Middle frontal gyrus (tissue), 1 donor: ENCODE data around the gene FOXRED1.
"Not testable (repeated sequence)": the region's sequence is repeated elsewhere in the genome, so short reads cannot be mapped to it uniquely, and the experiment has no call there.

Source experiments
- DNase-seq: peaks from one replicate; pipeline ENCODE4 v3.0.0-alpha.2; 2015; ENCODE audit warnings: low spot score; ENCODE audit errors: extremely low spot score

The FOXRED1 gene

GRCh38 chr11:126268708-126269579, at the start of gene FOXRED1, which contains the start of gene SRPRA:
TSS of gene FOXRED1 (plus strand) at chr11:126269154. CDS start at chr11:126269207, 53 bp downstream.
TSS of gene SRPRA (minus strand) at chr11:126268895. CDS start at chr11:126268804, 91 bp downstream.
- peak; percentile 99 for DNase-seq

GRCh38 chr11:126219547-126219946, 49.4 kb upstream of the FOXRED1 start:
- no peak for DNase-seq

- DNase-seq, result no peak
Measured at GRCh38 chr11:126224647-126225294, 44.2 kb upstream of the FOXRED1 start.

- no peak for DNase-seq
Measured at GRCh38 chr11:126225295-126225665, 43.7 kb upstream of the FOXRED1 start.

GRCh38 chr11:126226334-126227084, 42.4 kb upstream of the FOXRED1 start:
- no peak for DNase-seq

- no peak for DNase-seq
Measured at GRCh38 chr11:126229858-126230540, 39.0 kb upstream of the FOXRED1 start.

GRCh38 chr11:126231725-126232459, 37.1 kb upstream of the FOXRED1 start:
- no peak for DNase-seq

GRCh38 chr11:126232683-126233082, 36.3 kb upstream of the FOXRED1 start:
- DNase-seq, result no peak

- DNase-seq, result no peak
Measured at GRCh38 chr11:126233391-126233790, 35.6 kb upstream of the FOXRED1 start.

- DNase-seq, result no peak
Measured at GRCh38 chr11:126246636-126247035, 22.3 kb upstream of the FOXRED1 start.

- no peak for DNase-seq
Measured at GRCh38 chr11:126253265-126253664, 15.7 kb upstream of the FOXRED1 start.

- no peak for DNase-seq
Measured at GRCh38 chr11:126254819-126255218, 14.1 kb upstream of the FOXRED1 start.

GRCh38 chr11:126255507-126255906, 13.4 kb upstream of the FOXRED1 start:
- not testable (repeated sequence) for DNase-seq

GRCh38 chr11:126256216-126256615, 12.7 kb upstream of the FOXRED1 start:
- DNase-seq, result no peak

- DNase-seq, result no peak
Measured at GRCh38 chr11:126257144-126257543, 11.8 kb upstream of the FOXRED1 start.

GRCh38 chr11:126257764-126258163, 11.2 kb upstream of the FOXRED1 start:
- DNase-seq, result peak; percentile 34

GRCh38 chr11:126262216-126262615, 6.7 kb upstream of the FOXRED1 start:
- no peak for DNase-seq

- DNase-seq, result no peak
Measured at GRCh38 chr11:126263489-126263888, 5.5 kb upstream of the FOXRED1 start.

- DNase-seq, result no peak
Measured at GRCh38 chr11:126265811-126266210, 3.1 kb upstream of the FOXRED1 start.

GRCh38 chr11:126267650-126268049, 1.3 kb upstream of the FOXRED1 start:
- no peak for DNase-seq

GRCh38 chr11:126268361-126268707, 620 bp upstream of the FOXRED1 start:
- no peak for DNase-seq
